HG02763 (cell line): ENCODE data around the gene ASB8.

ENCODE experiments used
- ATAC-seq: cut with Tn5 transposase; IDR thresholded peaks from one replicate; pipeline ENCODE4 v1.9.1; 2021; ENCODE audit warnings: mild to moderate bottlenecking, moderate library complexity; ENCODE audit not compliant: unreplicated experiment

The ASB8 gene

GRCh38 chr12:48157018-48157888, at the start of gene ASB8:
TSS of gene ASB8 (minus strand) at chr12:48157515. CDS start at chr12:48153496, 4,019 bp downstream.
- ATAC-seq, result peak; percentile 94

GRCh38 chr12:48203192-48203591, 45.9 kb upstream of the ASB8 start, which contains the start of gene OR10AD1:
TSS of gene OR10AD1 (minus strand) at chr12:48203292. CDS start at chr12:48203292, 0 bp downstream.
- ATAC-seq, result no peak

GRCh38 chr12:48202766-48203165, 45.5 kb upstream of the ASB8 start:
- ATAC-seq, result no peak

- ATAC-seq, result no peak
These were observed 44.2 kb upstream of the ASB8 start for GRCh38 chr12:48201516-48201915.

- ATAC-seq, result no peak
These were observed 43.8 kb upstream of the ASB8 start for GRCh38 chr12:48201091-48201490.

GRCh38 chr12:48199774-48200221, 42.5 kb upstream of the ASB8 start:
- ATAC-seq, result no peak

- no peak for ATAC-seq
These were observed 41.7 kb upstream of the ASB8 start for GRCh38 chr12:48198985-48199384.

GRCh38 chr12:48198672-48198971, 41.3 kb upstream of the ASB8 start:
- peak; percentile 14 for ATAC-seq

GRCh38 chr12:48197971-48198671, 40.8 kb upstream of the ASB8 start:
- ATAC-seq, result peak; percentile 100

- peak; percentile 9 for ATAC-seq
These were observed 40.2 kb upstream of the ASB8 start for GRCh38 chr12:48197549-48197970.

GRCh38 chr12:48194799-48195201, 37.5 kb upstream of the ASB8 start:
- ATAC-seq, result no peak

GRCh38 chr12:48193623-48194022, 36.3 kb upstream of the ASB8 start:
- ATAC-seq, result no peak

GRCh38 chr12:48192861-48193260, 35.5 kb upstream of the ASB8 start:
- no peak for ATAC-seq

- ATAC-seq, result no peak
These were observed 33.8 kb upstream of the ASB8 start for GRCh38 chr12:48191096-48191495.

- ATAC-seq, result no peak
These were observed 32.2 kb upstream of the ASB8 start for GRCh38 chr12:48189331-48190125.

GRCh38 chr12:48187916-48188695, 30.8 kb upstream of the ASB8 start:
- no peak for ATAC-seq

- ATAC-seq, result no peak
These were observed 28.0 kb upstream of the ASB8 start for GRCh38 chr12:48185181-48185919.

GRCh38 chr12:48184549-48184922, 27.2 kb upstream of the ASB8 start:
- no peak for ATAC-seq

GRCh38 chr12:48183876-48184548, 26.7 kb upstream of the ASB8 start:
- no peak for ATAC-seq
